ENCODE data around the gene LSM10. TPM values are rescaled to one million over a fixed set of nuclear protein-coding genes. Genes with fewer than 3 reads are reported as not detected.

Gene LSM10
- total and polyA plus RNA-seq, 9 of the 15 experiments (the other 6 are each of a cell fraction or from before 2014, with no cell fraction given): 13.2 to 146 (median 68.9) TPM

DNA sequence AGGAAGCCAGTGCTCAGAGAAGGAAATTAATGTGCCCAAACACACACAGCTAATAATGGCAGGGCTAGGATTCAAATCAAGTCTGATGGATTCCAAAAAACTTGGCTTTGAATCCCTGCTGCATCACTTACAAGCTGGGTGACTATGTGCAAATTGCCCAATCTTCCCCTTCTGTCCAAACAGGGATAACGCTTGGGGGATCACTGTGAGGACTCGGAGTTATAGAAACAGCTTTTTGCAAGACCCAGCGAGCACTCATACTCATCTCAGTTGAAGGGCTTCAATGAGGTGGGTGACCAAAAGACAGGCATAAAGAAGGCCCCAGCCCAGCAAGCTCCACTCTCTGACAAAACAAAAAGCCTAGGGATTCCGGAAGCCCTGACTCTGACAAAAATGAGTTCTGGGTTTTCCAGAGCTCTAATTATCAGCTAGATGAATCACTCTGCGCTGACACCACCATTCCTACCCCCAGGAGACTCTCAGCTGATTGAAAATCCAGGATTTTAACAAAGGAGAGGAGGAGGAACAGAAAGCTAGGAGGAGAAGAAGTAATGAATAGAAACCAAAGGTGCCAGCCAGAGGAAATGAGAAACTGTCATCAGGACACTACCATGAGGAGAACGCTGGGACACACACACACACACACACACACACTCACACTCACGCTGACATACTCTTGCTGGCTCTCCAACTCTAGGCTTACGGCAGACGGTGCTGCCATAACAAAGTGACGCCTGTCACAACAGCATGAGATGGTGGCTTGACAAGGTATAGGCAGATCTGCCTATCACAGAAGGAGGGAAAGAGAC, 10.4 kb downstream of the LSM10 start (continued):
- TF ChIP-seq PHF21A (IDR thresholded peaks at IDR 0.05; ENCODE audit: borderline replicate concordance, low read depth): no peak
- TF ChIP-seq SRF (CRISPR knock-in tag; IDR thresholded peaks at IDR 0.05): no peak; a peak in 1 of 4 replicates
- TF ChIP-seq, protein P1, sequence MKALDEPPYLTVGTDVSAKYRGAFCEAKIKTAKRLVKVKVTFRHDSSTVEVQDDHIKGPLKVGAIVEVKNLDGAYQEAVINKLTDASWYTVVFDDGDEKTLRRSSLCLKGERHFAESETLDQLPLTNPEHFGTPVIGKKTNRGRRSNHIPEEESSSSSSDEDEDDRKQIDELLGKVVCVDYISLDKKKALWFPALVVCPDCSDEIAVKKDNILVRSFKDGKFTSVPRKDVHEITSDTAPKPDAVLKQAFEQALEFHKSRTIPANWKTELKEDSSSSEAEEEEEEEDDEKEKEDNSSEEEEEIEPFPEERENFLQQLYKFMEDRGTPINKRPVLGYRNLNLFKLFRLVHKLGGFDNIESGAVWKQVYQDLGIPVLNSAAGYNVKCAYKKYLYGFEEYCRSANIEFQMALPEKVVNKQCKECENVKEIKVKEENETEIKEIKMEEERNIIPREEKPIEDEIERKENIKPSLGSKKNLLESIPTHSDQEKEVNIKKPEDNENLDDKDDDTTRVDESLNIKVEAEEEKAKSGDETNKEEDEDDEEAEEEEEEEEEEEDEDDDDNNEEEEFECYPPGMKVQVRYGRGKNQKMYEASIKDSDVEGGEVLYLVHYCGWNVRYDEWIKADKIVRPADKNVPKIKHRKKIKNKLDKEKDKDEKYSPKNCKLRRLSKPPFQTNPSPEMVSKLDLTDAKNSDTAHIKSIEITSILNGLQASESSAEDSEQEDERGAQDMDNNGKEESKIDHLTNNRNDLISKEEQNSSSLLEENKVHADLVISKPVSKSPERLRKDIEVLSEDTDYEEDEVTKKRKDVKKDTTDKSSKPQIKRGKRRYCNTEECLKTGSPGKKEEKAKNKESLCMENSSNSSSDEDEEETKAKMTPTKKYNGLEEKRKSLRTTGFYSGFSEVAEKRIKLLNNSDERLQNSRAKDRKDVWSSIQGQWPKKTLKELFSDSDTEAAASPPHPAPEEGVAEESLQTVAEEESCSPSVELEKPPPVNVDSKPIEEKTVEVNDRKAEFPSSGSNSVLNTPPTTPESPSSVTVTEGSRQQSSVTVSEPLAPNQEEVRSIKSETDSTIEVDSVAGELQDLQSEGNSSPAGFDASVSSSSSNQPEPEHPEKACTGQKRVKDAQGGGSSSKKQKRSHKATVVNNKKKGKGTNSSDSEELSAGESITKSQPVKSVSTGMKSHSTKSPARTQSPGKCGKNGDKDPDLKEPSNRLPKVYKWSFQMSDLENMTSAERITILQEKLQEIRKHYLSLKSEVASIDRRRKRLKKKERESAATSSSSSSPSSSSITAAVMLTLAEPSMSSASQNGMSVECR (CRISPR knock-in tag; IDR thresholded peaks at IDR 0.05): 0 out of 2 replicates have a peak, but pooled peaks have one; percentile 29
- TF ChIP-seq, protein P2, sequence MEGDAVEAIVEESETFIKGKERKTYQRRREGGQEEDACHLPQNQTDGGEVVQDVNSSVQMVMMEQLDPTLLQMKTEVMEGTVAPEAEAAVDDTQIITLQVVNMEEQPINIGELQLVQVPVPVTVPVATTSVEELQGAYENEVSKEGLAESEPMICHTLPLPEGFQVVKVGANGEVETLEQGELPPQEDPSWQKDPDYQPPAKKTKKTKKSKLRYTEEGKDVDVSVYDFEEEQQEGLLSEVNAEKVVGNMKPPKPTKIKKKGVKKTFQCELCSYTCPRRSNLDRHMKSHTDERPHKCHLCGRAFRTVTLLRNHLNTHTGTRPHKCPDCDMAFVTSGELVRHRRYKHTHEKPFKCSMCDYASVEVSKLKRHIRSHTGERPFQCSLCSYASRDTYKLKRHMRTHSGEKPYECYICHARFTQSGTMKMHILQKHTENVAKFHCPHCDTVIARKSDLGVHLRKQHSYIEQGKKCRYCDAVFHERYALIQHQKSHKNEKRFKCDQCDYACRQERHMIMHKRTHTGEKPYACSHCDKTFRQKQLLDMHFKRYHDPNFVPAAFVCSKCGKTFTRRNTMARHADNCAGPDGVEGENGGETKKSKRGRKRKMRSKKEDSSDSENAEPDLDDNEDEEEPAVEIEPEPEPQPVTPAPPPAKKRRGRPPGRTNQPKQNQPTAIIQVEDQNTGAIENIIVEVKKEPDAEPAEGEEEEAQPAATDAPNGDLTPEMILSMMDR (IDR thresholded peaks at IDR 0.05 in 2 of 3, conservative IDR thresholded peaks at IDR 0.05 in 1 of 3; ENCODE audit: insufficient read depth in 2 of 3, low read depth in 1 of 3, low read length in 3 of 3): 0 out of 6 replicates have a peak, but pooled peaks of 1 of the 3 experiments have one; percentile 2
- TF ChIP-seq CSDE1 (IDR thresholded peaks at IDR 0.05): no peak
- no peak for TF ChIP-seq ZNF239 (CRISPR knock-in tag; IDR thresholded peaks at IDR 0.05)
- peak; percentile 52 for TF ChIP-seq BRD4 (IDR thresholded peaks at IDR 0.05)
- TF ChIP-seq, protein P3, sequence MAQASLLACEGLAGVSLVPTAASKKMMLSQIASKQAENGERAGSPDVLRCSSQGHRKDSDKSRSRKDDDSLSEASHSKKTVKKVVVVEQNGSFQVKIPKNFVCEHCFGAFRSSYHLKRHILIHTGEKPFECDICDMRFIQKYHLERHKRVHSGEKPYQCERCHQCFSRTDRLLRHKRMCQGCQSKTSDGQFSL (CRISPR knock-in tag; IDR thresholded peaks at IDR 0.05): no peak
- TF ChIP-seq, protein P3 (tag; IDR thresholded peaks at IDR 0.05): 0 out of 4 replicates have a peak, but pooled peaks of 1 of the 2 experiments have one; percentile 73
- TF ChIP-seq SRSF3 (IDR thresholded peaks at IDR 0.05; ENCODE audit: insufficient read depth, low read length): no peak
- TF ChIP-seq, protein P4, sequence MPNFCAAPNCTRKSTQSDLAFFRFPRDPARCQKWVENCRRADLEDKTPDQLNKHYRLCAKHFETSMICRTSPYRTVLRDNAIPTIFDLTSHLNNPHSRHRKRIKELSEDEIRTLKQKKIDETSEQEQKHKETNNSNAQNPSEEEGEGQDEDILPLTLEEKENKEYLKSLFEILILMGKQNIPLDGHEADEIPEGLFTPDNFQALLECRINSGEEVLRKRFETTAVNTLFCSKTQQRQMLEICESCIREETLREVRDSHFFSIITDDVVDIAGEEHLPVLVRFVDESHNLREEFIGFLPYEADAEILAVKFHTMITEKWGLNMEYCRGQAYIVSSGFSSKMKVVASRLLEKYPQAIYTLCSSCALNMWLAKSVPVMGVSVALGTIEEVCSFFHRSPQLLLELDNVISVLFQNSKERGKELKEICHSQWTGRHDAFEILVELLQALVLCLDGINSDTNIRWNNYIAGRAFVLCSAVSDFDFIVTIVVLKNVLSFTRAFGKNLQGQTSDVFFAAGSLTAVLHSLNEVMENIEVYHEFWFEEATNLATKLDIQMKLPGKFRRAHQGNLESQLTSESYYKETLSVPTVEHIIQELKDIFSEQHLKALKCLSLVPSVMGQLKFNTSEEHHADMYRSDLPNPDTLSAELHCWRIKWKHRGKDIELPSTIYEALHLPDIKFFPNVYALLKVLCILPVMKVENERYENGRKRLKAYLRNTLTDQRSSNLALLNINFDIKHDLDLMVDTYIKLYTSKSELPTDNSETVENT (CRISPR knock-in tag; IDR thresholded peaks at IDR 0.05): 0 out of 2 replicates have a peak, but pooled peaks have one; percentile 30
- TF ChIP-seq ZNF79 (CRISPR knock-in tag; IDR thresholded peaks at IDR 0.05; ENCODE audit: low read depth): no peak
- TF ChIP-seq ZNF644 (tag; IDR thresholded peaks at IDR 0.05; ENCODE audit: low read depth): no peak; the same call in 1 of the 2 replicates
- TF ChIP-seq FOXP1 (CRISPR knock-in tag; IDR thresholded peaks at IDR 0.05): 0 out of 2 replicates have a peak, but pooled peaks have one; percentile 28
- TF ChIP-seq HDAC8 (tag; IDR thresholded peaks at IDR 0.05): peak; percentile 88
- no peak for TF ChIP-seq LARP7 (IDR thresholded peaks at IDR 0.05)
- TF ChIP-seq MEF2D (tag; conservative IDR thresholded peaks at IDR 0.05; ENCODE audit: low read depth): peak; percentile 66

Data from K562 (cell line).